ENCODE results near the gene PTPRN2.

Gene PTPRN2

DNA sequence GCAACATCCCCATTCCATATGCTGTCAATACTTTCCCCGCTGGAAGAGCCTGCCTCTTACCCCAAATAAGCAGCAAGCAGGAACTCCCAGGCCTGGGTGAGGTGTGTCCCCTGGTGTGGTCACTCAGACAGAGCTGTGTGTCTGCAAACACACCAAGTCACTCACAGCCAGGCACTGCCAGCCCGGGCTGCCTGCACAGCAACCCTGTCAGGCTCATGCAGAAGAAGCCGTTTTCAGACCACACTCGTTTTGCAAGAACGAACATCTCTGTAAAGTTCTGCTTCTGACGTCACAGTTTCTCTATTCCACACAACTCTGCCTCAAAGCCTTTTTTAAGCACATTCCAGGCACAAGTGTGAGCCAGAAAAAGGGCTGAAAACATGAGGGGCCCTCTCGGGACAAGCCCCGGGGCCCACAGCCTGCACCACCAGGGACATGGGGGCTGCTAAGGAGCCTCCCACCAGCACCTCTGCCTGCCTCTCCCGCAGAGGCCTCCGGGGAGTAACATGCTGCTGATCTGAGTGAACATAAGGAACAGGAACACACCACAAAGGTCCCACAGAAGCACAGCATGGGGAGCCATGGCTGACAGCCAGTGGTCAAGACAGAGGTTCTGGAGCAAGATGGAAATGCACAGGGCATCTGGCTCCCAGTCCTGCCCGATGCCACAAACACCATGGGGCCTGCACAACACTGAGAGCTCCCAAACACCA, 11.4 kb downstream of the PTPRN2 start:
- TF ChIP-seq CTCF (IDR thresholded peaks at IDR 0.05; ENCODE audit: low read depth, low read length): no peak
- no peak for DNase-seq (ENCODE audit: extremely low read depth, low read depth)

- no peak for DNase-seq (ENCODE audit: extremely low read depth, low read depth)
- TF ChIP-seq CTCF (IDR thresholded peaks at IDR 0.05; ENCODE audit: low read depth, low read length): no peak
Measured at GRCh38 chr7:158574308-158575036, 13.2 kb downstream of the PTPRN2 start.

- TF ChIP-seq CTCF (IDR thresholded peaks at IDR 0.05; ENCODE audit: low read depth, low read length): no peak
- DNase-seq (ENCODE audit: extremely low read depth, low read depth): no peak
Measured at GRCh38 chr7:158573310-158573709, 14.3 kb downstream of the PTPRN2 start.

DNA sequence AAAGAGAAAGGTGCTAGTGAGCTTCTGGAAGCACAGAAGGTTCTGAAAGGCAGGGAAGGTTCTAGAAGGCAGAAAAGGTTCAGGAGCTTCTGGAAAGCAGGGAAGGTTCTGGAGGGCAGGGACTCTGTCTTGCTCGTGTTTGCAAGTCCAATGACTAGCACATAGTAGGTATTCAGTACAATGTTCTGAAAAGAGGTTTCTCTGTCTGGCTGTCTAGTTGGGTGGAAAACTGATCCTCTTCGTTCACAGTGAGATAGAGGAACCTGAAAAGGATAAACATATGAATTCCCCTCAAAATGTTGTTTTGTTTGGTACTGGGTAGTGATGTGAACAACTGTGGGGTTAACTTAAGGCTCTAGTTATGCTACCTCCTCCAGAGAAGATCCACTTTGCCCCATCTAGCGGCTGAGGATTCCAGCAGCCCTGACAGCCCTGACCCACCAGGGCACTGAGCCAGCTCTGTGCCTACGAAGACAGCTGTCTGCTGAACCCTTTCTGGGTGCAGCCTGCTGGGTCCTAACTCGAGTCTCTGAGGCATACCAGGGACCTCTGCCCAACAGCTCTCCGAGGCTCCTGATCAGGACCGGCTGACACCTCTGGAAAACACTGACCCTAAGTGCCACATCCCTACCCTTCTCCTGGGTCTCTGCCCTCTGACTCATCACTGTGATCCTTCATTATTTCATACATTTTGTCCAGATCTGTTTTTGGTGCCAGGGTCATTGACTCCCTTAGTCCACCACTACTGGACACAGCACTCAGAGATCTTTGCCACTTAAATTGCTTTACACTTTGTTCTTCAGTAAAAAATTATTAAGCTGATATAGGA, 15.4 kb downstream of the PTPRN2 start:
- DNase-seq (ENCODE audit: extremely low read depth, low read depth): no peak
- no peak for TF ChIP-seq CTCF (IDR thresholded peaks at IDR 0.05; ENCODE audit: low read depth, low read length)

GRCh38 chr7:158570449-158571170, 17.0 kb downstream of the PTPRN2 start:
- no peak for DNase-seq (ENCODE audit: extremely low read depth, low read depth)
- TF ChIP-seq CTCF (IDR thresholded peaks at IDR 0.05; ENCODE audit: low read depth, low read length): no peak

- no peak for DNase-seq (ENCODE audit: extremely low read depth, low read depth)
- TF ChIP-seq CTCF (IDR thresholded peaks at IDR 0.05; ENCODE audit: low read depth, low read length): no peak
Measured at GRCh38 chr7:158569858-158570323, 17.7 kb downstream of the PTPRN2 start.

Data from AG09319 (cell line).